ENCODE measurements around the gene ATF7. TPM values are rescaled to one million over a fixed set of nuclear protein-coding genes. Genes with fewer than 3 reads are reported as not detected.

ATF7 gene
- total and polyA plus RNA-seq, 2 of the 4 experiments (the other 2 are of a cell fraction): 7.0 to 16.3 TPM

- no TSS peak for BruUV-seq (replicated peaks)
- ChIA-PET CTCF (no interaction called here), POLR2A (ENCODE audit: unreplicated experiment) (interaction anchor here (0.6 to 0.7 kb wide), 2 partner anchors 92 to 166 kb away, joined by 3 read pairs; no protein-coding TSS in a partner anchor)
Observed at GRCh38 chr12:53493610-53494391, 132.4 kb downstream of the ATF7 start.

More at GRCh38 chr12:53493610-53494391, 132.4 kb downstream of the ATF7 start:
- DNase-seq (no peak), ATAC-seq (ENCODE audit: low read depth) (no peak)
- Histone ChIP-seq H3K9me3 (ENCODE audit: control insufficient read depth, insufficient read depth, low read length) (no peaks in the 10 kb centered on the region), H3K9ac (ENCODE audit: low read depth, low read length) (peak overlapping the region; percentile 52), H3K27ac (ENCODE audit: insufficient read depth, low read length) (peak overlapping the region; percentile 46; the same call in 1 of the 2 replicates), H2BK120ac (ENCODE audit: low read depth, low read length) (peak overlapping the region; percentile 35; the same call in 1 of the 2 replicates), H2AFZ (replicated peaks; ENCODE audit: low read length, poor library complexity) (peak overlapping the region; percentile 95), H3K4me3 (ENCODE audit: insufficient read depth, low read depth, low read length) (peak overlapping the region; percentile 51), H3K4me2 (ENCODE audit: low read depth, low read length) (peak overlapping the region; percentile 86), H3K18ac (ENCODE audit: low read depth, low read length) (peak overlapping the region; percentile 30; the same call in 1 of the 2 replicates), H4K91ac (ENCODE audit: insufficient read depth, low read depth, low read length) (0 out of 2 replicates have a peak overlapping the region, but pooled peaks have one; percentile 34), H3K4me1 (ENCODE audit: control insufficient read depth, insufficient read depth, low read length) (peaks cover 24% of the 10 kb centered on the region), H2BK15ac (ENCODE audit: low read depth, low read length) (peak overlapping the region; percentile 88; the same call in 2 of the 3 replicates), H3K36me3 (ENCODE audit: control insufficient read depth, insufficient read depth, low read length) (peaks cover 5% of the 10 kb centered on the region; the same call in 1 of the 2 replicates), H2BK5ac (ENCODE audit: low read depth, low read length, poor library complexity, severe bottlenecking) (no peak overlapping the region), H3K9me1 (ENCODE audit: insufficient read depth, low read length) (peaks cover 53% of the 10 kb centered on the region), H3K79me1 (ENCODE audit: low read depth in 1 of 2, low read length in 2 of 2) (peaks cover 33 to 82% of the 10 kb centered on the region in 2 experiments), H4K8ac (ENCODE audit: low read depth in 2 of 2, low read length in 2 of 2) (peak overlapping the region; percentile 89 to 96), H3K23ac (ENCODE audit: low read depth, low read length) (peak overlapping the region; percentile 77; the same call in 1 of the 2 replicates), H4K20me1 (ENCODE audit: insufficient read depth, low read length) (peaks cover 12% of the 10 kb centered on the region), H3K4ac (ENCODE audit: low read depth, low read length) (peak overlapping the region; percentile 83), H3K56ac (ENCODE audit: extremely low read depth, insufficient read depth, low read length) (peak overlapping the region; percentile 35), H3K27me3 (ENCODE audit: control insufficient read depth, insufficient read depth, low read length) (no peaks in the 10 kb centered on the region), H2AK5ac (ENCODE audit: low read depth, low read length) (peak overlapping the region; percentile 88), H3K14ac (replicated peaks; ENCODE audit: low read depth, low read length) (peak overlapping the region; percentile 75), H4K5ac (ENCODE audit: low read depth, low read length) (peak overlapping the region; percentile 92), H2BK20ac (ENCODE audit: low read depth, low read length) (no peak overlapping the region; the same call in 1 of the 2 replicates), H2AK9ac (replicated peaks; ENCODE audit: low read depth, low read length, poor library complexity) (peak overlapping the region; percentile 31)
- dilution Hi-C loops (cut with HindIII; ENCODE audit: low sequenced_read_pairs, unreplicated experiment) (no loop called here), intact Hi-C loops (cut with micrococcal nuclease) (no loop called here), in situ Hi-C loops (cut with MboI; ENCODE audit: low sequenced_read_pairs) (no loop called here)
- TF ChIP-seq RFX5 (IDR thresholded peaks at IDR 0.05; ENCODE audit: low read depth, low read length): no peak
- TF ChIP-seq FOS (IDR thresholded peaks at IDR 0.05; ENCODE audit: low read depth, low read length): no peak
- no peak for TF ChIP-seq CEBPB (IDR thresholded peaks at IDR 0.05; ENCODE audit: low read depth, low read length)
- TF ChIP-seq RCOR1 (IDR thresholded peaks at IDR 0.05; ENCODE audit: insufficient replicate concordance, low read length): no peak
- no peak for TF ChIP-seq CHD1 (IDR thresholded peaks at IDR 0.05; ENCODE audit: low read depth, low read length)
- no peak for TF ChIP-seq ELK1 (IDR thresholded peaks at IDR 0.05; ENCODE audit: borderline replicate concordance, low read depth, low read length)
- TF ChIP-seq USF2 (IDR thresholded peaks at IDR 0.05; ENCODE audit: low read depth, low read length): no peak
- TF ChIP-seq BHLHE40 (IDR thresholded peaks at IDR 0.05; ENCODE audit: low read depth, low read length): no peak
- no peak for TF ChIP-seq MAZ (IDR thresholded peaks at IDR 0.05; ENCODE audit: borderline replicate concordance, low read depth, low read length)
- TF ChIP-seq NFE2L2 (IDR thresholded peaks at IDR 0.05; ENCODE audit: low read depth, low read length): no peak
- no peak for TF ChIP-seq POLR2A (IDR thresholded peaks at IDR 0.05; ENCODE audit: low read depth, low read length)
- TF ChIP-seq MXI1 (IDR thresholded peaks at IDR 0.05; ENCODE audit: borderline replicate concordance, low read depth, low read length): no peak
- TF ChIP-seq RAD21 (IDR thresholded peaks at IDR 0.05; ENCODE audit: low read length): no peak
- TF ChIP-seq MAFK (IDR thresholded peaks at IDR 0.05; ENCODE audit: low read depth, low read length): no peak
- no peak for TF ChIP-seq SMC3 (IDR thresholded peaks at IDR 0.05; ENCODE audit: low read depth, low read length)
- no CpG with 5 or more reads among the region's 11 CpGs for WGBS, 2 experiments (ENCODE audit: extremely low coverage in 2 of 2, insufficient read length in 1 of 2)

All from IMR-90 (cell line).